GM23248 (cell line): ENCODE results near the gene CLIC4. TPM values are rescaled to one million over a fixed set of nuclear protein-coding genes. Genes with fewer than 3 reads are reported as not detected.

ENCODE experiments used
- DNase-seq: peaks from one replicate; pipeline ENCODE4 v3.0.0-alpha.2; 2015
- H2AFZ ChIP-seq: fragments of 200-600 bp; sonication (generic); 2 replicates; pipeline ENCODE4 v1.6.1; 2016; ENCODE audit warnings: antibody characterized with exemption
- H3F3A ChIP-seq: fragments of 200-600 bp; sonication (generic); 2 replicates; pipeline ENCODE4 v1.6.1; 2016; ENCODE audit warnings: mild to moderate bottlenecking, antibody characterized with exemption, mixed run types; ENCODE audit not compliant: insufficient read depth
- H3K27ac ChIP-seq: fragments of 200-600 bp; sonication (generic); 2 replicates; pipeline ENCODE4 v1.5.1; 2016; ENCODE audit warnings: mild to moderate bottlenecking
- H3K27me3 ChIP-seq: fragments of 200-600 bp; sonication (generic); replicated peaks from 2 replicates; pipeline ENCODE4 v1.6.1; 2016; ENCODE audit warnings: mild to moderate bottlenecking; ENCODE audit not compliant: insufficient read depth
- H3K36me3 ChIP-seq: fragments of 200-600 bp; sonication (generic); 2 replicates; pipeline ENCODE4 v1.6.1; 2016; ENCODE audit warnings: low read depth, mild to moderate bottlenecking
- H3K4me1 ChIP-seq: fragments of 200-600 bp; sonication (generic); 2 replicates; pipeline ENCODE4 v1.6.1; 2016; ENCODE audit warnings: mild to moderate bottlenecking; ENCODE audit not compliant: insufficient read depth
- H3K4me2 ChIP-seq: fragments of 200-600 bp; sonication (generic); one replicate; pipeline ENCODE4 v1.6.1; 2016; ENCODE audit warnings: mild to moderate bottlenecking; ENCODE audit not compliant: unreplicated experiment
- H3K4me3 ChIP-seq: fragments of 200-600 bp; sonication (generic); 2 replicates; pipeline ENCODE4 v1.5.1; 2016; ENCODE audit warnings: mild to moderate bottlenecking
- H3K79me2 ChIP-seq: fragments of 200-600 bp; sonication (generic); 2 replicates; pipeline ENCODE4 v1.6.1; 2016; ENCODE audit warnings: mild to moderate bottlenecking; ENCODE audit not compliant: insufficient read depth
- H3K9ac ChIP-seq: fragments of 200-600 bp; sonication (generic); 2 replicates; pipeline ENCODE4 v1.6.1; 2016; ENCODE audit warnings: mild to moderate bottlenecking
- H3K9me2 ChIP-seq: fragments of 200-600 bp; sonication (generic); 2 replicates; pipeline ENCODE4 v1.6.1; 2016; ENCODE audit warnings: mixed run types, mild to moderate bottlenecking, moderate library complexity; ENCODE audit not compliant: insufficient read depth
- H3K9me3 ChIP-seq: fragments of 200-600 bp; sonication (generic); one replicate; pipeline ENCODE4 v1.6.1; 2017; ENCODE audit warnings: low read depth
- H4K20me1 ChIP-seq: fragments of 200-600 bp; sonication (generic); 2 replicates; pipeline ENCODE4 v1.6.0; 2016; ENCODE audit not compliant: insufficient read depth
- EZH2 ChIP-seq: fragments of 200-600 bp; sonication (generic); IDR thresholded peaks from 2 replicates; pipeline ENCODE4 v1.6.1; 2018; ENCODE audit warnings: antibody characterized with exemption, mild to moderate bottlenecking; ENCODE audit not compliant: insufficient read depth, poor library complexity, severe bottlenecking
- EZH2phosphoT487 ChIP-seq: fragments of 200-600 bp; sonication (generic); IDR thresholded peaks from 2 replicates; pipeline ENCODE4 v1.6.1; 2018; ENCODE audit warnings: antibody characterized with exemption, moderate library complexity, mild to moderate bottlenecking, low read depth; ENCODE audit not compliant: insufficient read depth
- WGBS, 2 experiments: methylation state at CpG; one replicate each; pipeline ENCODE4 v1.1.6; 2015 to 2017; ENCODE audit warnings: low lambda C conversion rate in 2 of 2, low coverage in 1 of 2; ENCODE audit errors: missing lambda C conversion rate in 2 of 2; 5-methylcytosine and 5-hydroxymethylcytosine counted together
- in situ Hi-C: fragments of 300-500 bp; cut with MboI; formaldehyde crosslinking; loops from 2 replicates; pipeline ENCODE4 v1.15.0; 2020
- polyA plus RNA-seq: library from polyadenylated mRNA; unstranded; fragments of >200 nt; fragmentation: Nextera tagmentation; extraction: Ambion mirVana; gene quantifications from 2 replicates; pipeline ENCODE4 v1.2.1, GENCODE V29; 2016
- total RNA-seq: library from RNA; depleted of rRNA; stranded (reverse); fragments of >200 nt; shearing (Covaris generic); gene quantifications from 2 replicates; pipeline ENCODE4 v1.2.3, GENCODE V29; 2014

The CLIC4 gene
- total and polyA plus RNA-seq, 2 experiments from 2014 or later = 1,380 to 1,665 TPM

GRCh38 chr1:24857507-24858133 lies 112.4 kb downstream of the CLIC4 start:
- Histone ChIP-seq H3K9ac (no peak overlapping the region), H3K4me3 (no peak overlapping the region), H4K20me1 (no peaks in the 10 kb centered on the region), H3K27me3 (no peaks in the 10 kb centered on the region), H3K36me3 (no peaks in the 10 kb centered on the region), H2AFZ (no peak overlapping the region), H3F3A (peaks cover 72% of the 10 kb centered on the region), H3K79me2 (no peaks in the 10 kb centered on the region), H3K9me2 (no peaks in the 10 kb centered on the region), H3K4me1 (no peaks in the 10 kb centered on the region), H3K27ac (no peak overlapping the region), H3K4me2 (no peak overlapping the region), H3K9me3 (no peaks in the 10 kb centered on the region)
- in situ Hi-C loops = loop anchor here (10.0 kb wide), 1 partner anchor 347 kb away; no protein-coding TSS in a partner anchor
- TF ChIP-seq EZH2phosphoT487 = no peak
- no peak for TF ChIP-seq EZH2
- 78 to 81% methylated on average over 6 of the region's 6 CpGs for WGBS, 2 experiments
- DNase-seq = peak; percentile 55

GRCh38 chr1:24858277-24858676 lies 113.0 kb downstream of the CLIC4 start:
- 83 to 100% methylated on average over 1 of the region's 1 CpG for whole genome bisulfite sequencing, 2 experiments
- in situ Hi-C loops = loop anchor here (10.0 kb wide), 1 partner anchor 347 kb away; no protein-coding TSS in a partner anchor
- TF ChIP-seq EZH2phosphoT487 = no peak
- no peak for TF ChIP-seq EZH2

GRCh38 chr1:24859063-24860010 lies 114.1 kb downstream of the CLIC4 start:
- Histone ChIP-seq H3K79me2 (no peaks in the 10 kb centered on the region), H3K27ac (no peak overlapping the region), H2AFZ (no peak overlapping the region), H3K9me3 (no peaks in the 10 kb centered on the region), H3K4me3 (no peak overlapping the region), H3K36me3 (no peaks in the 10 kb centered on the region), H3K27me3 (no peaks in the 10 kb centered on the region), H3F3A (peaks cover 55% of the 10 kb centered on the region), H3K9ac (no peak overlapping the region), H4K20me1 (no peaks in the 10 kb centered on the region), H3K9me2 (no peaks in the 10 kb centered on the region), H3K4me2 (no peak overlapping the region), H3K4me1 (no peaks in the 10 kb centered on the region)
- no peak for TF ChIP-seq EZH2
- TF ChIP-seq EZH2phosphoT487 = no peak
- in situ Hi-C loops = loop anchor here (10.0 kb wide), 1 partner anchor 345 kb away; no protein-coding TSS in a partner anchor
- no peak for DNase-seq
- 87 to 91% methylated on average over 10 of the region's 10 CpGs for WGBS, 2 experiments

More at GRCh38 chr1:24858277-24858676, 113.0 kb downstream of the CLIC4 start:
- no peaks in the 10 kb centered on the region for H3K79me2 ChIP-seq
- H3K36me3 ChIP-seq = no peaks in the 10 kb centered on the region
- no peaks in the 10 kb centered on the region for H3K4me1 ChIP-seq
- no peaks in the 10 kb centered on the region for H3K9me2 ChIP-seq
- H3K9me3 ChIP-seq = no peaks in the 10 kb centered on the region
- no peak overlapping the region for H2AFZ ChIP-seq
- no peaks in the 10 kb centered on the region for H4K20me1 ChIP-seq
- no peak overlapping the region for H3K4me3 ChIP-seq
- no peak overlapping the region for H3K27ac ChIP-seq
- H3K9ac ChIP-seq = no peak overlapping the region
- H3K27me3 ChIP-seq = no peaks in the 10 kb centered on the region
- H3F3A ChIP-seq = peaks cover 66% of the 10 kb centered on the region
- no peak for DNase-seq
- no peak overlapping the region for H3K4me2 ChIP-seq

GRCh38 chr1:24860841-24861240 lies 115.6 kb downstream of the CLIC4 start:
- Histone ChIP-seq H3K4me3 (no peak overlapping the region), H3K4me1 (no peaks in the 10 kb centered on the region), H4K20me1 (no peaks in the 10 kb centered on the region), H3K79me2 (no peaks in the 10 kb centered on the region), H2AFZ (no peak overlapping the region), H3K4me2 (no peak overlapping the region), H3K27ac (no peak overlapping the region), H3K27me3 (no peaks in the 10 kb centered on the region), H3K36me3 (no peaks in the 10 kb centered on the region), H3K9ac (no peak overlapping the region), H3F3A (peaks cover 47% of the 10 kb centered on the region), H3K9me2 (no peaks in the 10 kb centered on the region), H3K9me3 (no peaks in the 10 kb centered on the region)
- no peak for TF ChIP-seq EZH2phosphoT487
- TF ChIP-seq EZH2 = no peak
- in situ Hi-C loops = no loop called here
- peak; percentile 40 for DNase-seq
- WGBS, 2 experiments = 74% methylated on average over 12 to 15 of the region's 15 CpGs
